Hepatocyte (in vitro differentiated cells): ENCODE measurements around the gene SH2B3. TPM values are rescaled to one million over a fixed set of nuclear protein-coding genes. Genes with fewer than 3 reads are reported as not detected.
"Not testable (repeated sequence)": the region's sequence is repeated elsewhere in the genome, so short reads cannot be mapped to it uniquely, and the experiment has no call there.

Experiments
- DNase-seq: peaks from one replicate; pipeline ENCODE4 v3.0.0-alpha.2; 2016; ENCODE audit warnings: low spot score
- H2AFZ ChIP-seq: fragments of 200-600 bp; sonication (generic); 2 replicates; pipeline ENCODE4 v1.6.0; 2016; ENCODE audit warnings: antibody characterized with exemption, mild to moderate bottlenecking
- H3K27ac ChIP-seq: fragments of 200-600 bp; sonication (generic); 2 replicates; pipeline ENCODE4 v1.5.1; 2016; ENCODE audit warnings: mild to moderate bottlenecking
- H3K27me3 ChIP-seq: fragments of 200-600 bp; sonication (generic); 2 replicates; pipeline ENCODE4 v1.6.1; 2016
- H3K36me3 ChIP-seq: fragments of 200-600 bp; sonication (generic); replicated peaks from 2 replicates; pipeline ENCODE4 v1.5.1; 2016; ENCODE audit warnings: low read depth; ENCODE audit not compliant: insufficient read depth
- H3K4me1 ChIP-seq: fragments of 200-600 bp; sonication (generic); 2 replicates; pipeline ENCODE4 v1.5.1; 2016; ENCODE audit warnings: mild to moderate bottlenecking, moderate library complexity; ENCODE audit not compliant: insufficient read depth
- H3K4me2 ChIP-seq: fragments of 200-600 bp; sonication (generic); 2 replicates; pipeline ENCODE4 v1.6.0; 2016
- H3K4me3 ChIP-seq: fragments of 200-600 bp; sonication (generic); 2 replicates; pipeline ENCODE4 v1.5.1; 2016; ENCODE audit warnings: mild to moderate bottlenecking
- H3K79me2 ChIP-seq: fragments of 200-600 bp; sonication (generic); 2 replicates; pipeline ENCODE4 v1.6.0; 2017; ENCODE audit warnings: mild to moderate bottlenecking
- H3K9me2 ChIP-seq: fragments of 200-600 bp; sonication (generic); replicated peaks from 2 replicates; pipeline ENCODE4 v1.6.0; 2017; ENCODE audit warnings: mild to moderate bottlenecking; ENCODE audit not compliant: insufficient read depth
- H3K9me3 ChIP-seq: fragments of 200-600 bp; sonication (generic); 2 replicates; pipeline ENCODE4 v1.5.1; 2016; ENCODE audit warnings: low read depth, mild to moderate bottlenecking
- H4K20me1 ChIP-seq: fragments of 200-600 bp; sonication (generic); 2 replicates; pipeline ENCODE4 v1.6.0; 2016; ENCODE audit warnings: mild to moderate bottlenecking; ENCODE audit not compliant: insufficient read depth, poor library complexity, severe bottlenecking
- CTCF ChIP-seq: fragments of 200-600 bp; sonication (generic); IDR thresholded peaks from 2 replicates; pipeline ENCODE4 v1.5.1; 2016; ENCODE audit warnings: antibody characterized with exemption, mild to moderate bottlenecking; ENCODE audit not compliant: poor library complexity
- EZH2 ChIP-seq: fragments of 200-600 bp; sonication (generic); IDR thresholded peaks from 2 replicates; pipeline ENCODE4 v1.6.1; 2016; ENCODE audit warnings: antibody characterized with exemption, mild to moderate bottlenecking, borderline replicate concordance
- EZH2phosphoT487 ChIP-seq: fragments of 200-600 bp; sonication (generic); IDR thresholded peaks from one replicate; pipeline ENCODE4 v1.6.1; 2018; ENCODE audit warnings: antibody characterized with exemption, mild to moderate bottlenecking, low read depth, moderate library complexity; ENCODE audit not compliant: unreplicated experiment, severe bottlenecking
- WGBS: methylation state at CpG from one replicate; pipeline ENCODE4 v1.1.6; 2016; ENCODE audit warnings: low lambda C conversion rate; ENCODE audit errors: missing lambda C conversion rate; 5-methylcytosine and 5-hydroxymethylcytosine counted together
- polyA plus RNA-seq: library from polyadenylated mRNA; unstranded; fragments of >200 nt; fragmentation: Nextera tagmentation; extraction: Ambion mirVana; gene quantifications from 2 replicates; pipeline ENCODE4 v1.2.1, GENCODE V29; 2016
- total RNA-seq: library from RNA; depleted of rRNA; stranded (reverse); fragments of >200 nt; gene quantifications from 2 replicates; pipeline ENCODE4 v1.2.3, GENCODE V29; 2014

Gene SH2B3
- total and polyA plus RNA-seq, 2 experiments from 2014 or later: 5.3 to 5.5 TPM

- H3K79me2 ChIP-seq: peaks cover 3% of the 10 kb centered on the region
- H2AFZ ChIP-seq: no peak overlapping the region
- no peak for TF ChIP-seq EZH2phosphoT487
- TF ChIP-seq EZH2: no peak
- TF ChIP-seq CTCF: no peak
- no peaks in the 10 kb centered on the region for H3K9me2 ChIP-seq
- no peak overlapping the region for H3K4me3 ChIP-seq
- no peaks in the 10 kb centered on the region for H3K36me3 ChIP-seq
- H4K20me1 ChIP-seq: no peaks in the 10 kb centered on the region
- no peak overlapping the region for H3K27ac ChIP-seq
- H3K27me3 ChIP-seq: no peaks in the 10 kb centered on the region
- WGBS: 86% methylated on average over 3 of the region's 3 CpGs
- no peak for DNase-seq
- no peaks in the 10 kb centered on the region for H3K9me3 ChIP-seq
- peaks cover 7% of the 10 kb centered on the region for H3K4me1 ChIP-seq
- H3K4me2 ChIP-seq: no peak overlapping the region
Observed at GRCh38 chr12:111457577-111457976, 51.9 kb downstream of the SH2B3 start.

GRCh38 chr12:111458546-111459172 is 52.9 kb downstream of the SH2B3 start:
- Histone ChIP-seq H3K27ac (no peak overlapping the region), H3K4me1 (peaks cover 9% of the 10 kb centered on the region), H2AFZ (no peak overlapping the region), H3K27me3 (no peaks in the 10 kb centered on the region), H3K36me3 (no peaks in the 10 kb centered on the region), H3K79me2 (peaks cover 3% of the 10 kb centered on the region), H3K4me2 (no peak overlapping the region), H4K20me1 (no peaks in the 10 kb centered on the region), H3K9me3 (no peaks in the 10 kb centered on the region), H3K4me3 (no peak overlapping the region), H3K9me2 (no peaks in the 10 kb centered on the region)
- WGBS: 89% methylated on average over 6 of the region's 6 CpGs
- no peak for TF ChIP-seq CTCF
- TF ChIP-seq EZH2phosphoT487: no peak
- TF ChIP-seq EZH2: no peak
- DNase-seq: no peak

GRCh38 chr12:111460111-111460510 is 54.4 kb downstream of the SH2B3 start:
- H3K36me3 ChIP-seq, H3K79me2 ChIP-seq: not testable (repeated sequence)

GRCh38 chr12:111462210-111462769 is 56.6 kb downstream of the SH2B3 start:
- Histone ChIP-seq H3K27ac (peak overlapping the region; percentile 38), H3K36me3 (no peaks in the 10 kb centered on the region)

More at GRCh38 chr12:111460111-111460510, 54.4 kb downstream of the SH2B3 start:
- H3K27me3 ChIP-seq, H3K9me3 ChIP-seq, H3K9me2 ChIP-seq, H3K4me3 ChIP-seq, H2AFZ ChIP-seq, H4K20me1 ChIP-seq, DNase-seq, H3K4me1 ChIP-seq, H3K27ac ChIP-seq, H3K4me2 ChIP-seq: not testable (repeated sequence)
- whole genome bisulfite sequencing: over 99% methylated on average over 11 of the region's 11 CpGs

More at GRCh38 chr12:111462210-111462769, 56.6 kb downstream of the SH2B3 start:
- Histone ChIP-seq H3K79me2 (peaks cover 3% of the 10 kb centered on the region), H3K27me3 (no peaks in the 10 kb centered on the region), H3K9me3 (no peaks in the 10 kb centered on the region), H4K20me1 (no peaks in the 10 kb centered on the region), H3K4me3 (no peak overlapping the region), H3K9me2 (no peaks in the 10 kb centered on the region), H2AFZ (no peak overlapping the region), H3K4me2 (no peak overlapping the region), H3K4me1 (peaks cover 9% of the 10 kb centered on the region)
- no peak for DNase-seq
- TF ChIP-seq EZH2: no peak
